D341Med (cell line): Measurements from ENCODE around the gene LCE1F.

ENCODE experiments used
- DNase-seq: peaks from one replicate; pipeline ENCODE4 v3.0.0; 2012; ENCODE audit warnings: low spot score

The LCE1F gene, protein sequence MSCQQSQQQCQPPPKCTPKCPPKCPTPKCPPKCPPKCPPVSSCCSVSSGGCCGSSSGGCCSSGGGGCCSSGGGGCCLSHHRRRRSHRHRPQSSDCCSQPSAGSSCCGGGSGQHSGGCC

GRCh38 chr1:152774875-152775274 lies at the start of gene LCE1F:
TSS of gene LCE1F (plus strand) at chr1:152775140. CDS start at chr1:152776372, 1,232 bp downstream.
- no peak for DNase-seq

- no peak for DNase-seq
Observed at GRCh38 chr1:152725261-152725660, 49.7 kb upstream of the LCE1F start.

GRCh38 chr1:152728986-152729385 lies 46.0 kb upstream of the LCE1F start:
- DNase-seq, result no peak

DNA sequence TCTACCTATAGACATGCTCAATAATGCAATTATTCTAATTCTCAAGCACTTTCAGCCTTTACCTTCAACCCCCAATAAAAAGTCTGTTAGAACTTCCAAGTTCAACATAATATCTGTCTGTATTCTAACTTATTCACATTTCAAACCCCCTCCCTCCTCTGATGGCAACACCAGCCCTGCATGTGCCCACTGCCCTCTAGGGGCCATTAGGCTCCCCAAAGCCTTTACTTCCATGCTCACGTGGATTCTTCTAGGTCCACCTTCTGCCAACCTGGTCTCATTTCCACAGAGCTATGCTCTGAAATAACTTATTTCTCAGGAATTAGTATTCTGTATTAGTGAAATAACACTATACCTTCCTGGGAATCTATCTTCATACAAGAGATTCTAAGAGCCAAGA lies 39.3 kb upstream of the LCE1F start:
- no peak for DNase-seq

DNA sequence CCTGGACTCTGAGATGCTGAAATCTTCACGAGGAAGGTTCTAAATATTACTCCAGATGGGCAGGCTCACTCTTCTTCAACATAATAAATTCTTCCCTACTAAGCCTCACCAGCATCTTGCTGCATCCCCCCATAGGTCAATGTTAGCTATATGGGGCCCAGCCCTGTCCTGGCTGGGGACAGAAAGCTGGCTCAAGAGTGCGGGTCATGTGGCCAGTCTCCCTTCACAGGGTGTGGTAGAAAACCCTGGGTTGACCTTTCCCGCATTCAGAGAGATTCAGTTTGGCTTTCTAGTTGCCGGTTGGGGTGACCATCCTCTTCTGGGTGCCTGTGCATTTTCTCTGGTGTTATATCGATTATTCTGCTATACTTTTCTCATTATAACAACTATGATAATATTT lies 36.9 kb upstream of the LCE1F start:
- no peak for DNase-seq

GRCh38 chr1:152739841-152740240 lies 35.1 kb upstream of the LCE1F start:
- DNase-seq, result no peak

DNA sequence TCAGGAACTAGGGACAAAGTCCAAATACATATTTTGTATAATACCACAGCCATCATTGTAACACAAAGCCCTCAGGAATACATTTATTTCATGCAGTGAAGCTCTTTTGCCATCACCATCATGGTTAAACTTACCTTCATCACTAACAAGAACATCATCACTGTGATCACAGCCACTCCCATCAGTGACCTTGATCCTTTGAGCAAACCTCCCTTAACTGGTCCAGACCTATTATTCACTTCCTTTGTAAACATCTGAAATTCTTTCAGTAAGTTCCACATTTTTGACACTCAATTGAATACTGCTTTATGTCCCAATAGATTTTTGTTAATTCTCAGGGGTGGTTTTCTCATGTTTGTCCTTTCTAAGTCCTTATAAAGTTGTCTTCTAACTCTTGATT lies 33.3 kb upstream of the LCE1F start:
- DNase-seq, result no peak

DNA sequence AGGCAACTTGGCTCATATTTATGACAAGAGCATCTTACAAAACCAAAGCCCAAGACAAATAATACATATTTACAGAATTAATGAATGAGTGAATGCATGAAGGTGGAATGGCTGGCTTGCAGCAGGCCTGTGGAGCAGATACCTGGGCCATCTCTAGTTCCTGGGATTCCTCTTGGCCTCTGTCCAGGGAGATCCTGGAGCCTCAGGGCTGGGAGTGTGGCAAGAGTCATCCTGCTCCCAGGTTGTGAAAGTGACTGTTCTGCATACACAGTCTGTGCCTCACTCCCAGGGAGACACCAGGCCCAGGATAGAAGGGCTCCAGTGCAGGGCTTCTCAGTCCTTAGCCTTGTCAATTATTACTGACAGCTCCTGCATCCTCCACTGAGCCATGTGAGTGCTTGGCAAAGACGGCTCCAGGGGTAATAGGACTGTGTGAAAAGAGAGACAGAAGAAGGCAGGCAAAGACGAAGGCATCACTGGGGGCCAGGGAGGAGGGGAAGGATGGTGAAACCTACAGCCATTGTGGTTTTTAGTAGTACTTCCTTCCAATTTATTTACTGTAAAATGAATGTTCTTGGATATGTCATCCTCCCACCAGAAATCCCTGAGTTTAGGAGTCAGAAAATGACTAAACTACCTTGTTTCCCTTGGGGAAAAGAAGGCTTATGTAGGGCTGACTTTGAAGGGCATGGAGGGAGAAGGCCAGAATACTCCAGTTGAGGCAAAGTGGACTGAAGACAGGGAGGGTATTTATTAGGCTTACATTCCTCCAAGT lies 31.4 kb upstream of the LCE1F start:
- no peak for DNase-seq

DNA sequence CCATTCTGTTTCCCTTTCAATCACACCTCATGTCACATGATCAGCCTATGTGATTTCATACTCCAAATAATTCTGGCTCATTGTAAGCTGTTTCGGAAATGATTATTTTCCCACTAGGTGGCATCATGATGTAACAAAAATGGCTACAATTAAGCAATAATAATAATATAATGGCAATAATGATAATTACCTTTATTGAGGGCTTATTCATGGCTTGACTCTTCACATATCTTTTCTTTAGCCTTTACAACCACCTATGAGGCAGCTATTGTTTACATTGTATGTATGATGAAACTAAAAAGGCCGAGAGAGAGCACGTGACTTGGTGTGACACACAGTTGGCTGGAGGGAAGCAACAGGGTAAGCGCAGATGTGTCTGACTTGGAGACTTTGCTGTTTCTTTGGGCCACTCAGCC lies 29.6 kb upstream of the LCE1F start:
- DNase-seq, result no peak

- no peak for DNase-seq
Observed at GRCh38 chr1:152745765-152746444, 29.0 kb upstream of the LCE1F start.

DNA sequence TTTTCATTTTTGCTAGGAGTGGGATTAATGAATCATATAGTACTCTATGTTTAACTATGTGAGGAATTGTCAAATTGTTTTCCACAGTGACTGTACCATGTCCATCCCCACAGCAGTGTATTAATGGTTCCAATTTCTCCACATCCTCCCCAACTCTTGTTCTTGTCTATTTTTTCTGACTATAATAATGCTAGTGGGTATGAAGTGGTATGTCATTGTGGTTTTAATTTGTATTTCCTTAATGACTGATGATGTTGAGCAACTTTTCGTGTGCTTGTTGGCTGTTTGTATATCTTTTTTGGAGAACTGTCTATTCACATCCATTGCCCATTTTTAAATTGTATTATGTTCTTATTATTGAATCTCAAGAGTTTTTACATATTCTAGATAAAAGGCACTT lies 27.1 kb upstream of the LCE1F start:
- DNase-seq, result no peak

GRCh38 chr1:152752225-152752624 lies 22.7 kb upstream of the LCE1F start:
- DNase-seq, result no peak

GRCh38 chr1:152753586-152753985 lies 21.4 kb upstream of the LCE1F start:
- no peak for DNase-seq

DNA sequence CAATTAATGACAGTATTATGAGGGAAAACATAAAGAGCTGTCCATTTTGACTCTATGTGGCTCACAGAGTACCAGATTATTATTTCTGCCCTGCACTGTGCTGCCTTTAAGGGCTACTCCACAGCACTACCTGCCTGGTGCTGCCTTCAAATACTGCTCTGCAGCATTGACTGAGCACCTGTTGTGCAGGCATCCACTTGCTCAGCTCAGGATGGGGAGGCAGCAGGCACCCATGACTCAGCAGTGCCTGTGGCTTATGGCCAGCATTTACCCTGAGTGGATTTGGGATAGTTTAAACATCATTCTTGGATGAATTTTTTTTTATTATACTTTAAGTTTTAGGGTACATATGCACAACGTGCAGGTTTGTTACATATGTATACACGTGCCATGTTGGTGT lies 18.1 kb upstream of the LCE1F start:
- DNase-seq, result no peak

DNA sequence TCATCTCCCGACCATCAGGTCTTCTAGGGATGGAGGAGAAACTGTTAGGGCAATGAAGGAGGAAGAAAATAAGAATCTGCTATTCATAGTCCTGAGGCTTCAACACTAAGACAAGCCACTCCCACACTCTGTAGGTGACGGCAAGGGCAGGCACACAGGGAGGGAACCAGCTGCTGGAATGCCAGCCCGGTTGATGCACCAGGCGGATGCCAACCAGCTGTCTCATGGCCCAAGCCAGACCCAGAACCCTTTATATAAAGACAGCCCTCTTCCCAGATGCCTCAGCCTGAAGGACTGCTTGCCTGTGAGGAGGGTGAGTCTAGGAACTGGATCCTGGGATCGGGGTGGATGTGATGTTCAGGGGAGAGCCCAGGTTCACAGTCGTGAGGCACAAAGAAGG lies 17.2 kb upstream of the LCE1F start, which contains the start of gene KPRP:
KPRP (plus strand) TSS at position 279 of the 400 bp plus-strand sequence. CDS start 1,564 bp downstream, outside the sequence.
- no peak for DNase-seq

DNA sequence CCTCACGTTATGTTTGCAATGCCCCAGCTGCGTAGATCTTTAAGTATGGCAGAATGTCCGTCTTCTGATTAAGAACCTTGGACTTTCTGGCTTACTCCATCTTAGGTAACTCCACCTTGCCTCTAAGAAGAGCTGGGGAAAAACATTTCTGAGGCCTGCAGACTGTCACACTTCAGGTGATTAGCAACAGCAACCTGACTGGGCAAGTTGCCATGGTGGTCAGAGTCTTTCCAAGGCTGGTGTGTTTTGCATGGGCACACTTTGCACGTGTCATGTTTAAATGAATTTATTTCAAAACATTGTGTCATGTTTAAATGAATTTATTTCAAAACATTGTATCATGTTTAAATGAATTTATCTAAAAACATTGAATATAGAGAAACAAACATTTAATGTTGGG lies 16.3 kb upstream of the LCE1F start:
- DNase-seq, result no peak

DNA sequence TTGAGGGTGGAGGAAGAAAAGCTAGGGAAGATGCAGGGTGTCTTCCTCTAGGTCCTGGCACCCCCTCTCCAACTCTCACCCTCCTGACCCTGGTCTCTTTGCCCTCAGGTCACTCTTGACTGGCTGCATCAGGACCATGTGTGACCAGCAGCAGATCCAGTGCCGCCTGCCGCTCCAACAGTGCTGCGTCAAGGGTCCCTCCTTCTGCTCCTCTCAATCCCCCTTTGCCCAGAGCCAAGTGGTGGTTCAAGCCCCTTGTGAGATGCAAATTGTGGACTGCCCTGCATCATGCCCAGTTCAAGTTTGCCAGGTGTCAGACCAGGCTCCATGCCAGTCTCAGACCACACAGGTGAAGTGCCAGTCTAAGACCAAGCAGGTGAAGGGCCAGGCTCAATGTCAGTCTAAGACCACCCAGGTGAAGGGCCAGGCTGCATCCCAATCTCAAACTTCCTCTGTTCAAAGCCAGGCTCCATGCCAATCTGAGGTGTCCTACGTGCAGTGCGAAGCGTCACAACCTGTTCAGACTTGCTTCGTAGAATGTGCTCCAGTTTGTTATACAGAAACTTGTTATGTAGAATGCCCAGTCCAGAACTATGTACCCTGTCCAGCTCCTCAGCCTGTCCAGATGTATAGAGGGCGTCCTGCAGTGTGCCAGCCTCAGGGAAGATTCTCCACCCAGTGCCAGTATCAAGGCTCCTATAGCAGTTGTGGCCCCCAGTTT lies 15.3 kb upstream of the LCE1F start:
- DNase-seq, result no peak

- no peak for DNase-seq
Observed at GRCh38 chr1:152760551-152761190, 14.3 kb upstream of the LCE1F start.

GRCh38 chr1:152761609-152762213 lies 13.2 kb upstream of the LCE1F start:
- no peak for DNase-seq

GRCh38 chr1:152768847-152769533 lies 6.0 kb upstream of the LCE1F start:
- DNase-seq, result no peak

- no peak for DNase-seq
Observed at GRCh38 chr1:152770411-152770810, 4.5 kb upstream of the LCE1F start.
